WERI-Rb-1 (cell line): ENCODE data around the gene ADH5.
A peak's percentile ranks its signal among the peaks of the same experiment; 100 is the strongest.

Source experiments
- DNase-seq: peaks from one replicate; pipeline ENCODE4 v3.0.0-alpha.2; 2020
- H3K27ac ChIP-seq: fragments of 250-450 bp; sonication (Bioruptor Pico); 2 replicates; pipeline ENCODE4 v1.5.1; 2020; ENCODE audit warnings: mild to moderate bottlenecking, moderate library complexity
- H3K27me3 ChIP-seq: fragments of 250-450 bp; sonication (Bioruptor Pico); 2 replicates; pipeline ENCODE4 v1.5.1; 2021; ENCODE audit warnings: mild to moderate bottlenecking, low read depth, moderate library complexity; ENCODE audit not compliant: insufficient read depth, severe bottlenecking
- H3K36me3 ChIP-seq: fragments of 250-450 bp; sonication (Bioruptor Pico); 2 replicates; pipeline ENCODE4 v1.5.1; 2020; ENCODE audit warnings: mild to moderate bottlenecking, moderate library complexity
- H3K4me3 ChIP-seq: 2 replicates; pipeline ENCODE4 v1.5.1; 2011; ENCODE audit warnings: low read depth, mild to moderate bottlenecking, control low read depth, low read length
- H3K9me3 ChIP-seq: fragments of 250-450 bp; sonication (Bioruptor Pico); 2 replicates; pipeline ENCODE4 v1.5.1; 2021; ENCODE audit warnings: mild to moderate bottlenecking, moderate library complexity; ENCODE audit not compliant: severe bottlenecking
- TF ChIP-seq, protein P1 (sequence below): IDR thresholded peaks from 2 replicates; pipeline ENCODE4 v1.5.1; 2011; ENCODE audit warnings: low read depth, mild to moderate bottlenecking, control low read depth, inconsistent platforms, low read length

ADH5 gene

DNA sequence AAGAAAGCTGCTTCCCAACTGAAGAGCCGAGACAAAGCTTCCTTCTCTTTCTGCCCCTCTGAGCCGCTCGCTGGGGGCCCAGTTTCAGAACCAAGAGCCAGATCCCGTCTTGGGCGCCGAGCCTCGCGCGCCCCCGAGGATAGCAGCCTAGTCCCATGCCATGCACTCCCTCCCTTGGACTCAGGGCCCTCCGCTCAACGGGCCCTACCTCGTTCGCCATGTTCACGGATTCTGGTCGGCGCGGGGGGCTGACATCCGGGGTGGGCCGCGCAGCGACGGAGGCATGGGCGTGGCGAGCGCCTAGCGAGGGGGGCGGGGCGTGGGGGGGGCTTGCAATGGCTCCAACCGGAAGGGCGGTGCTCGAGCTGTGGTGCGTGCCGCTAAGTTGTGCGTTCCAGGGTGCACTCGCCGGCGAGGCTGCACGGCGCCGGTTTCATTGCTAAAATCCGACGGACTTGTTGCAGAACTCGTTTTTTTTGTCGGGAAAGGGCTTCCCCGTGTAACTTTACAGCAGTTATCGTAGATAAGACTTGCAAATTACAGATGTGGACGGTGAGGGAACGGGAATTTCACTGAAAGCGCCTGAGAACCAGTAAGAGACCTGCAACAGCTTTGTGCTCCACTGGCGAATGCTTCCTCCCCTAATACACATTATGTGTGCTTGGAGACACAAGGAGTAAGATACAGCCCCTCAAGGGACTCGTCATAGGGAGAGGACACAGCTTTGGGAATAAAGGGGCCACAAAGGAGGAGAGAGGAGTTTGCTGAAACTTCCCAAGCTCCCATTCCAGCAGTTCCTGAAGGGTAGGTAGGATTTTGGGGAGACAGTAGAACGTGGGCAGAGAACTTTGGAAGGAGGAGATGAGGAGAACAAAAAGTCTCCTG lies at the start of gene ADH5:
ADH5 (minus strand) TSS at position 308 of the 885 bp plus-strand sequence; CDS start at position 220, 88 bp downstream.
- DNase-seq: peak; percentile 92
- TF ChIP-seq, protein P1, sequence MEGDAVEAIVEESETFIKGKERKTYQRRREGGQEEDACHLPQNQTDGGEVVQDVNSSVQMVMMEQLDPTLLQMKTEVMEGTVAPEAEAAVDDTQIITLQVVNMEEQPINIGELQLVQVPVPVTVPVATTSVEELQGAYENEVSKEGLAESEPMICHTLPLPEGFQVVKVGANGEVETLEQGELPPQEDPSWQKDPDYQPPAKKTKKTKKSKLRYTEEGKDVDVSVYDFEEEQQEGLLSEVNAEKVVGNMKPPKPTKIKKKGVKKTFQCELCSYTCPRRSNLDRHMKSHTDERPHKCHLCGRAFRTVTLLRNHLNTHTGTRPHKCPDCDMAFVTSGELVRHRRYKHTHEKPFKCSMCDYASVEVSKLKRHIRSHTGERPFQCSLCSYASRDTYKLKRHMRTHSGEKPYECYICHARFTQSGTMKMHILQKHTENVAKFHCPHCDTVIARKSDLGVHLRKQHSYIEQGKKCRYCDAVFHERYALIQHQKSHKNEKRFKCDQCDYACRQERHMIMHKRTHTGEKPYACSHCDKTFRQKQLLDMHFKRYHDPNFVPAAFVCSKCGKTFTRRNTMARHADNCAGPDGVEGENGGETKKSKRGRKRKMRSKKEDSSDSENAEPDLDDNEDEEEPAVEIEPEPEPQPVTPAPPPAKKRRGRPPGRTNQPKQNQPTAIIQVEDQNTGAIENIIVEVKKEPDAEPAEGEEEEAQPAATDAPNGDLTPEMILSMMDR: no peak
- H3K27ac ChIP-seq: peak within 1 kb of the TSS; percentile 87

DNA sequence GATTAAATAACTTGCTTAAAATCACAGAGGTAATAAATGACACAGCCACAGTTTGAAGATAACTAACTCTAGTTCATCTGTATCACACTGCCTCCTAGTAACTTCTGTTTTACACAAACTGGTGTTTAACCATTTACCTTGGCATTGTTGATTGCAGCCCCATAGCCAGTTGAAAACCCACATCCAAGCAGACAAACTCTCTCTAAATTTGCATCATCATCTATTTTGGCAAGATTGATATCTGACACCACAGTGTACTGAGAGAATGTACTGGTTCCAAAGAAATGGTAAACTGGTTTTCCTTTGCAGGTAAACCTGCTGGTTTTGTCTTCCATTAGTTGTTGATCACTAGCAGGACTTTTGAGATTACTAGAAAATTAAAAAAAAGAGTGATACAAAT lies 47.7 kb upstream of the ADH5 start:
- H3K9me3 ChIP-seq: no peaks in the 10 kb centered on the region
- no peaks in the 10 kb centered on the region for H3K27me3 ChIP-seq
- TF ChIP-seq, protein P1: no peak
- DNase-seq: no peak
- no peak overlapping the region for H3K4me3 ChIP-seq
- no peaks in the 10 kb centered on the region for H3K36me3 ChIP-seq
- H3K27ac ChIP-seq: no peak overlapping the region

More for the DNA sequence above, at the start of gene ADH5:
- Histone ChIP-seq H3K27me3 (no peaks in the 10 kb centered on the region), H3K36me3 (peaks cover 20% of the 10 kb centered on the region), H3K4me3 (peak within 1 kb of the TSS; percentile 100), H3K9me3 (no peaks in the 10 kb centered on the region)

DNA sequence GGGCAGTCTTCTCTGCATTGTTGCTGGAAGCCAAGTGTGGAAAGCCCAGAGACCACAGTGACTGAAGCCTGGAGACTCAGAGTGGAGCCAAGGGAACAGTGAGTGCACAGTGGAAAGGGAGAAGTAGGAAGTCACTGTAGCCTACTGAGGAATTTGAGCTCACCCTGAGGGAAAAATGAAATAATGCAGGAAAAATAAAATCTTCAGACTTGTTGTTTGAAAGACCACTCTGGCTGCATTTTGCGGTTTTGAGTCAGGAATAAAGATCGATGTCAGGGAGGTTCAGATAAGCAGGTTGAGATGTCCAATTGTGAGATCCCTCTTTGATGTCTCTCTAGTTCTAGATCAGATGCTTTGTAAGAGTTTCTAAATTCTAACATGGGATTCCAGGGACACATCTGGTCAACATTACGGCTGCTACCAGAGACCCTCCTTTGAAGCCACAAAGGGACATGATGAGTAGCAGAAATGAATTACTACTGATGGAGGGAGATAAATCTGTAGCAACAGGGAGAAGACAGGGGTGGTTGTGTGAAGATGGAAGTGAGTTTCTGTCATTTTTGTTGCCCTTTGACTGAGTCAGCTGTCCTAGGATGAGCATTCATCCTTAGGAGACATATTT lies 47.1 kb upstream of the ADH5 start:
- no peaks in the 10 kb centered on the region for H3K27me3 ChIP-seq
- H3K27ac ChIP-seq: no peak overlapping the region
- DNase-seq: no peak
- H3K9me3 ChIP-seq: no peaks in the 10 kb centered on the region
- no peaks in the 10 kb centered on the region for H3K36me3 ChIP-seq
- no peak overlapping the region for H3K4me3 ChIP-seq
- TF ChIP-seq, protein P1: no peak

DNA sequence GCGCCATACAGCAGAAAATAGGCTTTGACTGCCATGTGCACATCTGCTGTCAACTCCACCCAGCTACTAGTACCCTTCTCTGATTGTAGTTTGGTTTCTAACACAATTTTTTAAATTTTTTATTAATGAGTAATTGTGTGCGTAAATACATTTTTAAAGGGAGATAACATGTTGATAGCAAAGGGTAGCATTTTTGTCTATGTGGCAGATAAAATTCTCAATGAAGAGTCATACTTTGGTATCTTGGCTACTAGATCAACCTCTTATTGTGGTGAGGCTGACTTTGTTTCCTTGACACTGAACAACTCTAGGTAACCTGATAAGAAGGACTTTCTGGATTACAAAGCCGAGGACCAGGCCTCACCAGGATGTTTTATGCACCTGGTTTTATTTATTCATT lies 46.0 kb upstream of the ADH5 start:
- H3K27me3 ChIP-seq: no peaks in the 10 kb centered on the region
- H3K9me3 ChIP-seq: no peaks in the 10 kb centered on the region
- H3K27ac ChIP-seq: no peak overlapping the region
- H3K4me3 ChIP-seq: no peak overlapping the region
- H3K36me3 ChIP-seq: no peaks in the 10 kb centered on the region
- TF ChIP-seq, protein P1: no peak
- DNase-seq: no peak

DNA sequence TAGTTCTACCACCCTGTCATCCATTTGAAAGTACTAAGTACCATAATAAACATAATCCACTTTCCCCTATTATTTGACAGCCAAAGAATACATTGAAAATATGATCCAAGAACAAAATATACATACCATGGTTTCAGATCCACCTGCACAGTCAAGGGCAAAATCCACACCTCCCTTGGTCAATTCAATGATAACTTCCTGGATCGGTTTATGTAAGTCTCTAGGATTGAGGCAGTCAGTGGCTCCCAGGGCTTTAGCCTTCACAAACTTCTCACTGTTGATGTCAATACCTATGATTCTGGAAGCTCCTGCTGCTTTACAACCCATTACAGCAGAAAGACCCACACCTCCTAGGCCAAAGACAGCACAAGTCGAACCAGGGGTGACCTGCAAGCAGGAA lies 42.8 kb upstream of the ADH5 start:
- DNase-seq: no peak
- H3K27ac ChIP-seq: no peak overlapping the region
- no peaks in the 10 kb centered on the region for H3K27me3 ChIP-seq
- TF ChIP-seq, protein P1: no peak
- no peak overlapping the region for H3K4me3 ChIP-seq
- H3K9me3 ChIP-seq: no peaks in the 10 kb centered on the region
- no peaks in the 10 kb centered on the region for H3K36me3 ChIP-seq
